ENCODE data around the gene METAP1. TPM values are rescaled to one million over a fixed set of nuclear protein-coding genes. Genes with fewer than 3 reads are reported as not detected.
A peak's percentile ranks its signal among the peaks of the same experiment; 100 is the strongest.

The METAP1 gene
- total and polyA plus RNA-seq, 2 of the 8 experiments (the other 6 are each of a cell fraction or from before 2014, with no cell fraction given): 50.6 to 85.2 TPM

DNA sequence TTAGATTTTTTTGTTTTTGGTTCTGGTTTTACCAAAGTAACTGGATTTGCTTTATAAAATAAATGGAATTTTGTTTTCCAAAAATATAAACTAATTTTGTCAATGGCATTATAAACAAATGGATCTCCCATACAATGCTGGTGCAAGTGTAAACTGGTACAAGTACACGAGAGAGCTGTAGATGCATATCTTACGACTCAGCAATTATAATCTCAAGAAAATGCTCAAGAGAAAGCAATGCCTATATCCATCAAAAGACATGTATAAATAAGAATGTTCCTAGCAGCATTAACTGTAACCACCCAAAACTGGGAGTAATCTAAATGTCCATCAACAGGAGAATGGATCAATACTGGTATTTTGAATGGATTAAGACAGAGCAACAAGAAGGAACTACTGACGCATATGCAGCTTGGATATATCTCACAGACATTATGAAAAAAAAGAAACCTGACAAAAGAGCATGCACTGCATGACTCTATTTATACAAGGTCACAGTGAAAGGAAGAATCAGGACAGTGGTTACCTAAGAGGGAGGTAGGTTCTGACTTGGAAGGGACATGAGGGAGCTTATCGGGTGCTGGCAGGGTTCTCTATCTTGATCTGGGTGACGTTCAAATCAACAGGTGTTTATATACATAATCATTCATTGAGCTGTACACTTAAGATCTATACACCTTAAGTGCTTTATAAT, 83.6 kb downstream of the METAP1 start:
- H3K23me2 ChIP-seq (ENCODE audit: low read depth, low read length): no peaks in the 10 kb centered on the region
- no peak overlapping the region for H4K91ac ChIP-seq (replicated peaks; ENCODE audit: insufficient read length, low read length)
- TF ChIP-seq MAFK (IDR thresholded peaks at IDR 0.05; ENCODE audit: low read depth, low read length) (0 out of 2 replicates have a peak, but pooled peaks have one; percentile 1), POLR2A (IDR thresholded peaks at IDR 0.05; ENCODE audit: control extremely low read depth in 1 of 2, low read depth in 2 of 2, low read length in 2 of 2) (no peak), CTBP2 (IDR thresholded peaks at IDR 0.05; ENCODE audit: borderline replicate concordance, insufficient read depth, insufficient read length, low read length) (no peak), SP1 (IDR thresholded peaks at IDR 0.05; ENCODE audit: low read depth, low read length) (no peak), SP2 (IDR thresholded peaks at IDR 0.05; ENCODE audit: low read length) (no peak)
- TF ChIP-seq, protein P1, sequence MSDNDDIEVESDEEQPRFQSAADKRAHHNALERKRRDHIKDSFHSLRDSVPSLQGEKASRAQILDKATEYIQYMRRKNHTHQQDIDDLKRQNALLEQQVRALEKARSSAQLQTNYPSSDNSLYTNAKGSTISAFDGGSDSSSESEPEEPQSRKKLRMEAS (IDR thresholded peaks at IDR 0.05): no peak

More for the DNA sequence above, 83.6 kb downstream of the METAP1 start:
- no peak overlapping the region for H3K23ac ChIP-seq (ENCODE audit: insufficient read length)
- no peaks in the 10 kb centered on the region for H3K9me3 ChIP-seq (ENCODE audit: insufficient read depth in 2 of 2, low read depth in 1 of 2, low read length in 1 of 2)
- H2BK20ac ChIP-seq (ENCODE audit: low read length): no peak overlapping the region
- no peaks in the 10 kb centered on the region for H3K4me1 ChIP-seq (replicated peaks in 1 of 4; ENCODE audit: control insufficient read depth in 3 of 4, insufficient read depth in 4 of 4, low read length in 3 of 4)
- H2BK120ac ChIP-seq (replicated peaks; ENCODE audit: low read depth, low read length): no peak overlapping the region
- H2BK15ac ChIP-seq (ENCODE audit: low read length): no peak overlapping the region
- no peak overlapping the region for H3K27ac ChIP-seq (ENCODE audit: low read depth, low read length)
- no peak for FAIRE-seq
- H3K9ac ChIP-seq (replicated peaks in 1 of 4; ENCODE audit: extremely low read depth in 1 of 4, low read depth in 3 of 4, low read length in 3 of 4): no peak overlapping the region
- peaks cover 24 to 99% (median 82%) of the 10 kb centered on the region in 4 experiments for H3K36me3 ChIP-seq (ENCODE audit: control insufficient read depth in 2 of 4, insufficient read depth in 4 of 4, low read length in 3 of 4)
- H4K20me1 ChIP-seq (replicated peaks in 1 of 2; ENCODE audit: control insufficient read depth in 1 of 2, insufficient read depth in 2 of 2, low read length in 2 of 2): peaks cover 0 to 5% of the 10 kb centered on the region in 2 experiments
- H3K18ac ChIP-seq (ENCODE audit: extremely low read depth, low read length): no peak overlapping the region
- no peak for DNase-seq (ENCODE audit: low read depth in 1 of 2, low spot score in 2 of 2)
- no peak overlapping the region for H2BK5ac ChIP-seq (ENCODE audit: low read depth, low read length)
- no peaks in the 10 kb centered on the region for H3K27me3 ChIP-seq (replicated peaks in 1 of 4; ENCODE audit: control insufficient read depth in 3 of 4, extremely low read depth in 1 of 4, insufficient read depth in 3 of 4, low read length in 3 of 4)
- no peak overlapping the region for H4K5ac ChIP-seq (ENCODE audit: insufficient read length, low read depth, low read length)
- CTCF ChIA-PET (ENCODE audit: partially characterized antibody): interaction anchor here (1.2 kb wide), 1 partner anchor 23 kb away, joined by 3 read pairs; no protein-coding TSS in a partner anchor
- no peak overlapping the region for H3K4ac ChIP-seq (replicated peaks; ENCODE audit: insufficient read length, low read depth, low read length)
- WGBS, 2 experiments (ENCODE audit: extremely low coverage in 1 of 2, insufficient coverage in 1 of 2, insufficient read length in 1 of 2, insufficient replicate concordance in 2 of 2, low coverage in 1 of 2, low lambda C conversion rate in 2 of 2, missing lambda C conversion rate in 1 of 2): 91% methylated on average over 5 of the region's 5 CpGs; no CpG with 5 or more reads in 1 of the 2 experiments
- no peak overlapping the region for H2BK12ac ChIP-seq (ENCODE audit: low read depth, low read length)
- POLR2A ChIA-PET (ENCODE audit: partially characterized antibody): interaction anchor here (2.7 kb wide), 2 partner anchors 9 to 10 kb away, joined by 10 read pairs; partner anchors contain the start of gene ADH5
- no peak overlapping the region for H3K4me3 ChIP-seq (ENCODE audit: extremely low read depth in 1 of 4, insufficient read depth in 2 of 4, low read depth in 3 of 4, low read length in 4 of 4)
- no peak overlapping the region for H2AFZ ChIP-seq (ENCODE audit: low read length)
- H4K8ac ChIP-seq (ENCODE audit: extremely low read depth, insufficient read depth, low read length): no peak overlapping the region
- H3K56ac ChIP-seq (replicated peaks; ENCODE audit: insufficient read length, low read depth, low read length): no peak overlapping the region
- no peak overlapping the region for H3K14ac ChIP-seq (ENCODE audit: insufficient read length)
- no peak overlapping the region for H2AK5ac ChIP-seq (ENCODE audit: low read depth, low read length)
- no peak overlapping the region for H3K4me2 ChIP-seq (ENCODE audit: insufficient read depth in 1 of 2, low read depth in 2 of 2, low read length in 2 of 2)
- peaks cover 3 to 4% of the 10 kb centered on the region in 2 experiments; a peak in 3 of 4 replicates for H3K79me2 ChIP-seq (ENCODE audit: control insufficient read depth in 1 of 2, insufficient read depth in 2 of 2, low read length in 2 of 2)
- H3K79me1 ChIP-seq (ENCODE audit: low read depth, low read length): peaks cover under 1% of the 10 kb centered on the region; the same call in 1 of the 2 replicates
